Hepatocyte (in vitro differentiated cells): ENCODE measurements around the gene AFAP1.

Experiments
- CTCF ChIP-seq: fragments of 200-600 bp; sonication (generic); IDR thresholded peaks from 2 replicates; pipeline ENCODE4 v1.5.1; 2016; ENCODE audit warnings: antibody characterized with exemption, mild to moderate bottlenecking; ENCODE audit not compliant: poor library complexity
- EZH2 ChIP-seq: fragments of 200-600 bp; sonication (generic); IDR thresholded peaks from 2 replicates; pipeline ENCODE4 v1.6.1; 2016; ENCODE audit warnings: antibody characterized with exemption, mild to moderate bottlenecking, borderline replicate concordance
- EZH2phosphoT487 ChIP-seq: fragments of 200-600 bp; sonication (generic); IDR thresholded peaks from one replicate; pipeline ENCODE4 v1.6.1; 2018; ENCODE audit warnings: antibody characterized with exemption, mild to moderate bottlenecking, low read depth, moderate library complexity; ENCODE audit not compliant: unreplicated experiment, severe bottlenecking

- no peak for TF ChIP-seq CTCF
- no peak for TF ChIP-seq EZH2
- TF ChIP-seq EZH2phosphoT487: no peak
Measured at GRCh38 chr4:7971159-7971631, 31.5 kb upstream of the AFAP1 start.
